HepG2 (cell line): ENCODE data around the gene ADM.

Experiments
- CBFB ChIP-seq: sonication (generic); formaldehyde crosslinking; IDR thresholded peaks from 2 replicates; pipeline ENCODE4 v1.4.0; 2020; ENCODE audit warnings: missing genetic modification reagents
- CHD2 ChIP-seq: IDR thresholded peaks from 2 replicates; pipeline ENCODE4 v1.6.1; 2011; ENCODE audit warnings: low read depth, low read length, improper control_type of control experiment
- CTCF ChIP-seq: sonication (generic); formaldehyde crosslinking; IDR thresholded peaks from 2 replicates; pipeline ENCODE4 v1.5.0; 2020; ENCODE audit warnings: mild to moderate bottlenecking, missing genetic modification reagents, moderate library complexity
- HNRNPH1 ChIP-seq: fragments of 200-400 bp; formaldehyde crosslinking; optimal IDR thresholded peaks from 2 replicates; pipeline ENCODE3; 2017; ENCODE audit warnings: mild to moderate bottlenecking, low read depth, low read length
- ZBTB20 ChIP-seq: sonication (generic); formaldehyde crosslinking; IDR thresholded peaks from 2 replicates; pipeline ENCODE4 v1.8.1; 2023; ENCODE audit warnings: missing genetic modification reagents, low read depth, mild to moderate bottlenecking, borderline replicate concordance
- ZNF550 ChIP-seq: sonication (generic); formaldehyde crosslinking; IDR thresholded peaks from 2 replicates; pipeline ENCODE4 v1.4.0; 2020; ENCODE audit warnings: mild to moderate bottlenecking, missing genetic modification reagents, borderline replicate concordance
- ZNF773 ChIP-seq: sonication (generic); formaldehyde crosslinking; IDR thresholded peaks from 2 replicates; pipeline ENCODE4 v1.4.0; 2020; ENCODE audit warnings: missing genetic modification reagents, borderline replicate concordance

- TF ChIP-seq HNRNPH1 (no peak), CBFB (no peak), ZNF773 (no peak), CHD2 (no peak), CTCF (CRISPR knock-in tag) (no peak), ZBTB20 (CRISPR knock-in tag) (no peak), ZNF550 (CRISPR knock-in tag) (no peak)
Measured at GRCh38 chr11:10348650-10349280, 43.9 kb downstream of the ADM start.
